Measurements from ENCODE around the gene RETREG2. TPM values are rescaled to one million over a fixed set of nuclear protein-coding genes. Genes with fewer than 3 reads are reported as not detected.

RETREG2 gene
- polyA plus RNA-seq, 1 donor from 2014 or later: 55.6 TPM

DNA sequence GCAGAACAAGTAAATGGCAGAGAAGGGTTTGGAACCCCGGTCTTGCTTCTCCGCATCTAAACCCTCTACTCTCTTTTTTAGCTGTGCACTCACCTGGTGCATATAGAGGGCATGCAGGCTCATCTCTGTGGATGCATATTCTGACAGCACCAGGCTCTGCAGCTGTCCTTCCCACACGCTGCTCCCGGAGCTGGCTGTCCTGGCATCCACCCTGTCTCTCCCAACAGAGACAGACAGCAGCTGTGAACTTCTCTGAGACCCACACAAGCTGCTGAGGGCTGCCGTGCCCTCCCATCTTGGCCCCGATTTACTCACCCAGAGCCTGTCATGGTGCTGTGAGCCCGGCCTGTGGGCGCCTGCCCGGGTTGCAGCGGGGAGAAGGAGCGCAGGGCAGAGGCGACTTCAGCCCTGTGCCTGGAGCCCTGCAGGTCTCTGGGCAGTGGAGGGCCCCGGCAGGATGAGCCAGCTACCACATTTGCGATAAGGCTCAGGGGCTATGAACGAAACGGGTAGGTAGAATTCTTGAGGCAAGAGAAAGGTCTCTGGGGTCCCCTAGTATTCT lies 44.0 kb downstream of the RETREG2 start:
- no peaks in the 10 kb centered on the region for H3K27me3 Mint-ChIP-seq
- H3K4me3 Mint-ChIP-seq: no peak overlapping the region
- no peaks in the 10 kb centered on the region for H3K9me3 Mint-ChIP-seq
- no peaks in the 10 kb centered on the region for H3K36me3 Mint-ChIP-seq
- no peak overlapping the region for H3K27ac Mint-ChIP-seq
- peaks cover 9 to 20% (median 14%) of the 10 kb centered on the region in 3 donors for H3K4me1 Mint-ChIP-seq

DNA sequence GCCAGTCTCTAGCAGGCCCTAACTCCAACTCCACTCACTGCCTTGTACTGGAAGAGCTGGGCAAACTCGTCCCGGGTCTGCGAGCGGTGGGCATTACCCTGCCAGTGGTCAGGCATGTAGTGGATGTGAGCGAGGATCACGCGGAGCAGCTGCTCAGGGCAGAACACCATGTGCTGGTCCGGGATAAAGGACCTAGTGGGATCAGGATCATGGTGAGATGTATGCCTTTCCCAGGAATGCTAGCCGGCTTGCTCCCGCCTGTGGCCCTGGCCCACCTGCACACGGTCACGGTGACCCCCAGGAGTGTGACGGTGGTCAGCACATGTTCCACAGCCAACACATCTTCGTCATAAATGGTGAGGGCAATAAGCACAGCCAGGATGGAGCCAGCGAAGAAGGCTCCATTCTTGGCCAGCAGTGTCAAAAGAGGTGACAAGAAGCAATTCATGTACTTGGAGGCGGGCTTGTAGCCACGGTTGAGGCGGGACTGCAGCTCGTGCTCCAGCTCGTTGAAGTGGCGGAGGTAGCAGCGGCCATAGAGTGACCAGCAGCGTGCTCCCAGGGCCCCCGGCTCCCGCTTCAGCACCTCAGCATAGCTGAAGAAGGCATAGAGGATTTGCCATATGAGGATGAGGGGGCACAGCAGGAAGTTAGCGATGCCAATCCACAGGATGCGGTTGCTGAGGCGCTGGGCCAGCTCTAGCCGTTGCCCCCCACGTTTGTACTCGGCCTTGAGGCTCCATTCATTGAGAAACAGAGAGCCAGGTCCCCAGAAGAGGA lies 45.9 kb downstream of the RETREG2 start:
- no peaks in the 10 kb centered on the region for H3K9me3 Mint-ChIP-seq
- peaks cover 7 to 16% (median 13%) of the 10 kb centered on the region in 3 donors for H3K4me1 Mint-ChIP-seq
- H3K4me3 Mint-ChIP-seq: peak overlapping the region in 2 of 4 donors; percentile 17 to 85
- no peaks in the 10 kb centered on the region for H3K36me3 Mint-ChIP-seq
- no peaks in the 10 kb centered on the region for H3K27me3 Mint-ChIP-seq
- H3K27ac Mint-ChIP-seq: peak overlapping the region in 1 of 3 donors; percentile 73

GRCh38 chr2:219225350-219225749 lies 47.3 kb downstream of the RETREG2 start:
- Mint-ChIP-seq H3K27me3 (no peaks in the 10 kb centered on the region), H3K27ac (peak overlapping the region in 1 of 3 donors; percentile 76), H3K4me3 (peak overlapping the region in 1 of 4 donors; percentile 85), H3K9me3 (no peaks in the 10 kb centered on the region), H3K36me3 (peaks cover 3% of the 10 kb centered on the region), H3K4me1 (peaks cover 11 to 21% (median 15%) of the 10 kb centered on the region in 3 donors)

- Mint-ChIP-seq H3K4me3 (peak overlapping the region; percentile 87 to 99 (median 94)), H3K27ac (peak overlapping the region in 1 of 3 donors; percentile 92), H3K27me3 (no peaks in the 10 kb centered on the region), H3K36me3 (peaks cover 3% of the 10 kb centered on the region), H3K4me1 (peaks cover 17 to 24% (median 21%) of the 10 kb centered on the region in 3 donors), H3K9me3 (no peaks in the 10 kb centered on the region)
Observed at GRCh38 chr2:219228041-219228910, 50.2 kb downstream of the RETREG2 start.

DNA sequence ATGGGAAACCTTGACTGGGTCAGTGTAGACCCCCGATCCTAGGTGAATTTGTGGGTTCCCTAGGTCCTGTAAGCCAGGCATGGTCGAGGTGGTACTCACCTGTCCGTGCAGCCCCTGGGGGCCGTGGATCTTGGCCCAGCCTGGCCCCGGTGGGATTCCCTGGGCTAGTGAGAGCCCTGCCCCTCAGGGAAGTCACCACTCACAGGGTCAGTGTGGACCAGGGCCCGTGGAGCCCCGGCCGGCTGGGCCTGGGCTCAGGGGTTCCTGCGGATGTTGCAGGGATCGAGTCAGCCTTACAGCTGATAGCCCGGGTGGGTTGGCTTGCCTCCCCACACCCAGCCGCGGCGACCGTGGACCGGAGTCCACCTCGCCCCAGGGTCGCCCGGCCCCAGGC lies 50.8 kb downstream of the RETREG2 start:
- Mint-ChIP-seq H3K27me3 (no peaks in the 10 kb centered on the region), H3K36me3 (peaks cover 4% of the 10 kb centered on the region), H3K27ac (peak overlapping the region in 1 of 3 donors; percentile 92), H3K4me1 (peaks cover 17 to 24% (median 21%) of the 10 kb centered on the region in 3 donors), H3K9me3 (no peaks in the 10 kb centered on the region), H3K4me3 (peak overlapping the region; percentile 87 to 99 (median 94))

- Mint-ChIP-seq H3K4me3 (peak within 1 kb of the TSS; percentile 99 to 100 (median 100)), H3K4me1 (peaks cover 19 to 26% (median 21%) of the 10 kb centered on the region in 3 donors), H3K9me3 (no peaks in the 10 kb centered on the region), H3K27ac (peak within 1 kb of the TSS; percentile 92 to 98 (median 97)), H3K27me3 (no peaks in the 10 kb centered on the region), H3K36me3 (peaks cover 5% of the 10 kb centered on the region)
Observed at GRCh38 chr2:219229305-219230058, 51.4 kb downstream of the RETREG2 start, which contains the start of the genes ANKZF1 and ATG9A. Gene ANKZF1, plus strand, starts transcription at chr2:219229806. Its CDS starts 452 bp downstream, at chr2:219230258. Gene ATG9A, minus strand, starts transcription at chr2:219229636. Its CDS starts 1,612 bp downstream, at chr2:219228024.

DNA sequence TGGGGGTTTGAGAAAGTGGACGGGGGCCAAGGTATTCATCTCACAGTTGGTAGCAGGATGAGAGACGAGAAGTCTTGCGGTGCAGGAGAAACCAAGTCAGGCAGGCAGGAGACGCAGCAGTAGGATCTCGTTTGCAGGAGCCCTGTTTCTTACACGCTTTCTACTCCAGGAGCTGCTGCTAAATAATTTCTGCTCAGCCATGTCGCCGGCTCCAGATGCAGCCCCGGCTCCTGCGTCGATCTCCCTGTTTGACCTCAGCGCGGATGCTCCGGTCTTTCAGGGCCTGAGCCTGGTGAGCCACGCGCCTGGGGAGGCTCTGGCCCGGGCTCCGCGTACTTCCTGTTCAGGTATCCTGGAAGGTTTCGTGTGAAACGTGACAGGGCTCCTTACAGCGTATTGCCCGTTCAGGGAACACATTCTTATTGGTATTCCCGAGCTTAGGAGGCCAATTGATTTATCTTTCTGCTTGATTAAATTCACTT lies 52.0 kb downstream of the RETREG2 start:
- Mint-ChIP-seq H3K36me3 (peaks cover 5% of the 10 kb centered on the region), H3K9me3 (no peaks in the 10 kb centered on the region), H3K4me1 (peaks cover 16 to 28% (median 20%) of the 10 kb centered on the region in 3 donors), H3K4me3 (peak overlapping the region; percentile 99 to 100 (median 100)), H3K27me3 (no peaks in the 10 kb centered on the region), H3K27ac (peak overlapping the region; percentile 92 to 98 (median 97))

DNA sequence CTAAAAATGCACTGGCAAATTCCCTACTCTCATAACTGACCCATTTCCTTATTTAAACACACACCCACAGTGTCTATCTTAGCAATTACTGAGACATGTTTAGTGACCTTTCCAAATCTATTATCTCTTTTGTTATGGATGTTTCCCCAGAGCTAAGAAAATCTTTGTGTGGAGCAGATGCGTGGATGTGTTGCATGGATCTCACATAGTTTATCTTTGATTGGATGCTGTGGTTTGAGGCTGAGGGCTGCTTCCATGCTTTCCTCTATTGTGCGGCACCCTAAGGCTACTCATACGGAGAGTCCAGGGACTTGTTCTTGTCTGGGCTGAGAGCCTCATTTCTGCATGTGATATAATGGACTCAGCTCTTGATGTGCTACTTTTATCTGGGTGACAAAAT lies 56.3 kb downstream of the RETREG2 start:
- Mint-ChIP-seq H3K36me3 (peaks cover 6% of the 10 kb centered on the region), H3K27ac (no peak overlapping the region), H3K4me3 (peak overlapping the region in 1 of 4 donors; percentile 76), H3K9me3 (no peaks in the 10 kb centered on the region), H3K27me3 (no peaks in the 10 kb centered on the region), H3K4me1 (peaks cover 6 to 17% (median 15%) of the 10 kb centered on the region in 3 donors)

Other genes with a start within 250 kb of the RETREG2 start
- not detected for gene CDK5R2, start 218.6 kb upstream of the RETREG2 start, polyA plus RNA-seq
- not detected for gene FEV, start 193.1 kb upstream of the RETREG2 start, polyA plus RNA-seq
- gene CRYBA2, start 184.9 kb upstream of the RETREG2 start, polyA plus RNA-seq: not detected
- not detected for gene CFAP65, start 136.8 kb upstream of the RETREG2 start, polyA plus RNA-seq
- not detected for gene IHH, start 117.4 kb upstream of the RETREG2 start, polyA plus RNA-seq
- gene NHEJ1, start 17.5 kb upstream of the RETREG2 start, polyA plus RNA-seq: 22.9 TPM
- 0.63 TPM for gene SLC23A3, start 8.2 kb upstream of the RETREG2 start, polyA plus RNA-seq
- 151 TPM for gene CNPPD1, start 1.4 kb upstream of the RETREG2 start, polyA plus RNA-seq
- gene ZFAND2B, start 28.5 kb downstream of the RETREG2 start, polyA plus RNA-seq: 64.8 TPM
- gene ABCB6, start 40.7 kb downstream of the RETREG2 start, polyA plus RNA-seq: 1.2 TPM
- 19.6 TPM for gene ATG9A, start 51.4 kb downstream of the RETREG2 start, polyA plus RNA-seq
- 31.1 TPM for gene ANKZF1, start 51.5 kb downstream of the RETREG2 start, polyA plus RNA-seq
- not detected for gene GLB1L, start 67.2 kb downstream of the RETREG2 start, polyA plus RNA-seq
- 17.9 TPM for gene STK16, start 67.2 kb downstream of the RETREG2 start, polyA plus RNA-seq
- gene TUBA4B, start 75.0 kb downstream of the RETREG2 start, polyA plus RNA-seq: not detected
- 229 TPM for gene TUBA4A, start 75.6 kb downstream of the RETREG2 start, polyA plus RNA-seq
- 7.8 TPM for gene DNAJB2, start 101.1 kb downstream of the RETREG2 start, polyA plus RNA-seq
- gene PTPRN, start 131.1 kb downstream of the RETREG2 start, polyA plus RNA-seq: not detected
- gene RESP18, start 154.5 kb downstream of the RETREG2 start, polyA plus RNA-seq: not detected
- gene DNPEP, start 209.6 kb downstream of the RETREG2 start, polyA plus RNA-seq: 49.9 TPM
- not detected for gene DES, start 240.1 kb downstream of the RETREG2 start, polyA plus RNA-seq

All from IgD-negative memory B cell (primary cell).